Measurements from ENCODE around the gene LRIT2. TPM values are rescaled to one million over a fixed set of nuclear protein-coding genes. Genes with fewer than 3 reads are reported as not detected.

LRIT2 gene
- total RNA-seq, 4 donors from 2014 or later: not detected

GRCh38 chr10:84196941-84197340, 28.4 kb downstream of the LRIT2 start:
- in situ Hi-C loops (cut with MboI; ENCODE audit: low pct_ligation_motif_present in 1 of 4, low pct_unique_long_range_greater_than_20kb in 1 of 4, low sequenced_read_pairs in 3 of 4): no loop called here
- no peaks in the 10 kb centered on the region for H3K9me3 ChIP-seq
- intact Hi-C loops (cut with DNase I; ENCODE audit: low total_unique reads): no loop called here
- H3K4me1 ChIP-seq: peaks cover 13 to 73% (median 59%) of the 10 kb centered on the region in 4 donors
- 45% methylated on average over 5 of the region's 5 CpGs; no CpG with 5 or more reads in 1 of the 2 donors for WGBS, 2 donors (ENCODE audit: low coverage in 1 of 2)
- no peak overlapping the region for H3K4me3 ChIP-seq
- peaks cover 26% of the 10 kb centered on the region for H3K27me3 ChIP-seq
- TF ChIP-seq EP300 (IDR thresholded peaks at IDR 0.05; ENCODE audit: low read depth) (no peak), POLR2AphosphoS5 (IDR thresholded peaks at IDR 0.05) (peak in 1 of 3 donors; percentile 21)
- no peaks in the 10 kb centered on the region for H3K36me3 ChIP-seq
- DNase-seq: peak; percentile 23
- peak overlapping the region; percentile 84 to 88 (median 86) for H3K27ac ChIP-seq

- no peaks in the 10 kb centered on the region for H3K36me3 ChIP-seq
- H3K27ac ChIP-seq: peak overlapping the region; percentile 84 to 88 (median 86)
- peaks cover 26% of the 10 kb centered on the region for H3K27me3 ChIP-seq
- in situ Hi-C loops (cut with MboI; ENCODE audit: low pct_ligation_motif_present in 1 of 4, low pct_unique_long_range_greater_than_20kb in 1 of 4, low sequenced_read_pairs in 3 of 4): no loop called here
- peak overlapping the region in 1 of 4 donors; percentile 61 for H3K4me3 ChIP-seq
- 10 to 21% methylated on average over 3 to 4 of the region's 4 CpGs for WGBS, 2 donors (ENCODE audit: low coverage in 1 of 2)
- intact Hi-C loops (cut with DNase I; ENCODE audit: low total_unique reads): no loop called here
- peaks cover 13 to 65% (median 51%) of the 10 kb centered on the region in 4 donors for H3K4me1 ChIP-seq
- peak; percentile 76 for DNase-seq
- TF ChIP-seq CTCF (IDR thresholded peaks at IDR 0.05) (peak in 2 of 5 experiments; percentile 44 to 49), POLR2A (IDR thresholded peaks at IDR 0.05) (peak; percentile 71), EP300 (IDR thresholded peaks at IDR 0.05; ENCODE audit: low read depth) (no peak), POLR2AphosphoS5 (IDR thresholded peaks at IDR 0.05) (peak; percentile 39 to 69 (median 62))
- H3K9me3 ChIP-seq: no peaks in the 10 kb centered on the region
Observed at GRCh38 chr10:84196083-84196482, 29.3 kb downstream of the LRIT2 start.

GRCh38 chr10:84195044-84195830, 30.1 kb downstream of the LRIT2 start:
- Histone ChIP-seq H3K36me3 (no peaks in the 10 kb centered on the region), H3K9me3 (no peaks in the 10 kb centered on the region), H3K27ac (peak overlapping the region; percentile 84 to 88 (median 86)), H3K4me1 (peaks cover 11 to 56% (median 48%) of the 10 kb centered on the region in 4 donors), H3K4me3 (peak overlapping the region; percentile 38 to 66 (median 58)), H3K27me3 (peaks cover 26% of the 10 kb centered on the region)
- 26% methylated on average over 36 of the region's 43 CpGs; no CpG with 5 or more reads in 1 of the 2 donors for WGBS, 2 donors (ENCODE audit: low coverage in 1 of 2)
- intact Hi-C loops (cut with DNase I; ENCODE audit: low total_unique reads): no loop called here
- peak; percentile 19 for DNase-seq
- in situ Hi-C loops (cut with MboI; ENCODE audit: low pct_ligation_motif_present in 1 of 4, low pct_unique_long_range_greater_than_20kb in 1 of 4, low sequenced_read_pairs in 3 of 4): no loop called here
- TF ChIP-seq POLR2AphosphoS5 (IDR thresholded peaks at IDR 0.05): no peak
- no peak for TF ChIP-seq EP300 (IDR thresholded peaks at IDR 0.05; ENCODE audit: low read depth)
- TF ChIP-seq CTCF (IDR thresholded peaks at IDR 0.05): no peak

- TF ChIP-seq EP300 (IDR thresholded peaks at IDR 0.05; ENCODE audit: low read depth) (no peak), POLR2AphosphoS5 (IDR thresholded peaks at IDR 0.05) (peak in 2 of 3 donors; percentile 56 to 57), CTCF (IDR thresholded peaks at IDR 0.05) (no peak), POLR2A (IDR thresholded peaks at IDR 0.05) (peak; percentile 56)
- intact Hi-C loops (cut with DNase I; ENCODE audit: low total_unique reads): no loop called here
- H3K27ac ChIP-seq: peak within 1 kb of the TSS; percentile 84 to 88 (median 86)
Observed at GRCh38 chr10:84194424-84195043, 30.8 kb downstream of the LRIT2 start, which contains the start of gene CDHR1. TSS of gene CDHR1 (plus strand) at chr10:84194537. CDS start at chr10:84194761, 224 bp downstream.

More at GRCh38 chr10:84194424-84195043, 30.8 kb downstream of the LRIT2 start, which contains the start of gene CDHR1:
- H3K36me3 ChIP-seq: no peaks in the 10 kb centered on the region
- H3K4me1 ChIP-seq: peaks cover 11 to 49% (median 48%) of the 10 kb centered on the region in 4 donors
- DNase-seq: peak; percentile 72
- H3K4me3 ChIP-seq: peak within 1 kb of the TSS; percentile 38 to 66 (median 58)
- H3K27me3 ChIP-seq: peaks cover 26% of the 10 kb centered on the region
- in situ Hi-C loops (cut with MboI; ENCODE audit: low pct_ligation_motif_present in 1 of 4, low pct_unique_long_range_greater_than_20kb in 1 of 4, low sequenced_read_pairs in 3 of 4): no loop called here
- no peaks in the 10 kb centered on the region for H3K9me3 ChIP-seq
- 3% methylated on average over 18 of the region's 61 CpGs; no CpG with 5 or more reads in 1 of the 2 donors for WGBS, 2 donors (ENCODE audit: low coverage in 1 of 2)

Measured in transverse colon (tissue), 4 donors.